ENCODE data around the gene SPTLC3. TPM values are rescaled to one million over a fixed set of nuclear protein-coding genes. Genes with fewer than 3 reads are reported as not detected.

SPTLC3 gene
- total and polyA plus RNA-seq, 2 of the 13 experiments (the other 11 are each of a cell fraction or from before 2014, with no cell fraction given): 20.5 to 95.6 TPM

GRCh38 chr20:13059398-13060136, 50.8 kb downstream of the SPTLC3 start (continued):
- TF ChIP-seq ZNF12 (CRISPR knock-in tag; IDR thresholded peaks at IDR 0.05) (no peak), ZEB1 (IDR thresholded peaks at IDR 0.05; ENCODE audit: insufficient replicate concordance, low read depth) (peak; percentile 62), CHD4 (IDR thresholded peaks at IDR 0.05; ENCODE audit: borderline replicate concordance, low read length) (no peak), ZNF598 (CRISPR knock-in tag; IDR thresholded peaks at IDR 0.05; ENCODE audit: borderline replicate concordance) (no peak), ZKSCAN8 (CRISPR knock-in tag; IDR thresholded peaks at IDR 0.05; ENCODE audit: borderline replicate concordance) (no peak), ZNF251 (CRISPR knock-in tag; IDR thresholded peaks at IDR 0.05) (no peak; the same call in 1 of the 2 replicates), ZNF567 (CRISPR knock-in tag; IDR thresholded peaks at IDR 0.05; ENCODE audit: borderline replicate concordance) (0 out of 2 replicates have a peak, but pooled peaks have one; percentile 37), ZNF33A (CRISPR knock-in tag; IDR thresholded peaks at IDR 0.05; ENCODE audit: borderline replicate concordance) (no peak), HMGXB4 (CRISPR knock-in tag; IDR thresholded peaks at IDR 0.05; ENCODE audit: borderline replicate concordance in 1 of 2, low read depth in 1 of 2) (no peak; a peak in 1 of 4 replicates), ARNTL (CRISPR knock-in tag; IDR thresholded peaks at IDR 0.05) (no peak), HOXD1 (CRISPR knock-in tag; IDR thresholded peaks at IDR 0.05) (no peak), ZNF343 (CRISPR knock-in tag; IDR thresholded peaks at IDR 0.05) (no peak), ZNF24 (IDR thresholded peaks at IDR 0.05) (no peak), DPF2 (CRISPR knock-in tag; IDR thresholded peaks at IDR 0.05; ENCODE audit: borderline replicate concordance, low read depth) (no peak), KLF12 (CRISPR knock-in tag; IDR thresholded peaks at IDR 0.05; ENCODE audit: borderline replicate concordance) (no peak), ZNF432 (CRISPR knock-in tag; IDR thresholded peaks at IDR 0.05; ENCODE audit: borderline replicate concordance) (no peak), ZNF501 (CRISPR knock-in tag; IDR thresholded peaks at IDR 0.05) (0 out of 2 replicates have a peak, but pooled peaks have one; percentile 15), AKAP8 (CRISPR knock-in tag; IDR thresholded peaks at IDR 0.05) (no peak), ZNF616 (CRISPR knock-in tag; IDR thresholded peaks at IDR 0.05; ENCODE audit: low read depth) (no peak), RELA (CRISPR knock-in tag; IDR thresholded peaks at IDR 0.05) (no peak), CERS6 (CRISPR knock-in tag; IDR thresholded peaks at IDR 0.05) (no peak)
- TF ChIP-seq, protein P1, sequence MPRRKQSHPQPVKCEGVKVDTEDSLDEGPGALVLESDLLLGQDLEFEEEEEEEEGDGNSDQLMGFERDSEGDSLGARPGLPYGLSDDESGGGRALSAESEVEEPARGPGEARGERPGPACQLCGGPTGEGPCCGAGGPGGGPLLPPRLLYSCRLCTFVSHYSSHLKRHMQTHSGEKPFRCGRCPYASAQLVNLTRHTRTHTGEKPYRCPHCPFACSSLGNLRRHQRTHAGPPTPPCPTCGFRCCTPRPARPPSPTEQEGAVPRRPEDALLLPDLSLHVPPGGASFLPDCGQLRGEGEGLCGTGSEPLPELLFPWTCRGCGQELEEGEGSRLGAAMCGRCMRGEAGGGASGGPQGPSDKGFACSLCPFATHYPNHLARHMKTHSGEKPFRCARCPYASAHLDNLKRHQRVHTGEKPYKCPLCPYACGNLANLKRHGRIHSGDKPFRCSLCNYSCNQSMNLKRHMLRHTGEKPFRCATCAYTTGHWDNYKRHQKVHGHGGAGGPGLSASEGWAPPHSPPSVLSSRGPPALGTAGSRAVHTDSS (CRISPR knock-in tag; conservative IDR thresholded peaks at IDR 0.05): no peak
- TF ChIP-seq, protein P2, sequence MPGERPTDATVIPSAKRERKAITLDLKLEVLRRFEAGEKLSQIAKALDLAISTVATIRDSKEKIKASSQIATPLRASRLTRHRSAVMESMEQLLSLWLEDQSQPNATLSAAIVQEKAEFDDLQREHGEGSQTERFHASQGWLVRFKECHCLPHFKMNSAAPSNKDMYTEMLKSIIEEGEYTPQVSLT (CRISPR knock-in tag; IDR thresholded peaks at IDR 0.05; ENCODE audit: borderline replicate concordance, low read depth): no peak
- TF ChIP-seq, protein P3, sequence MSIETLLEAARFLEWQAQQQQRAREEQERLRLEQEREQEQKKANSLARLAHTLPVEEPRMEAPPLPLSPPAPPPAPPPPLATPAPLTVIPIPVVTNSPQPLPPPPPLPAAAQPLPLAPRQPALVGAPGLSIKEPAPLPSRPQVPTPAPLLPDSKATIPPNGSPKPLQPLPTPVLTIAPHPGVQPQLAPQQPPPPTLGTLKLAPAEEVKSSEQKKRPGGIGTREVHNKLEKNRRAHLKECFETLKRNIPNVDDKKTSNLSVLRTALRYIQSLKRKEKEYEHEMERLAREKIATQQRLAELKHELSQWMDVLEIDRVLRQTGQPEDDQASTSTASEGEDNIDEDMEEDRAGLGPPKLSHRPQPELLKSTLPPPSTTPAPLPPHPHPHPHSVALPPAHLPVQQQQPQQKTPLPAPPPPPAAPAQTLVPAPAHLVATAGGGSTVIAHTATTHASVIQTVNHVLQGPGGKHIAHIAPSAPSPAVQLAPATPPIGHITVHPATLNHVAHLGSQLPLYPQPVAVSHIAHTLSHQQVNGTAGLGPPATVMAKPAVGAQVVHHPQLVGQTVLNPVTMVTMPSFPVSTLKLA (IDR thresholded peaks at IDR 0.05): no peak
